SU-DHL-6 (cell line): Measurements from ENCODE around the gene AKIRIN2.

ENCODE experiments used
- EZH2phosphoT487 ChIP-seq: fragments of 200-600 bp; sonication (generic), shearing (Covaris generic); conservative IDR thresholded peaks from 2 replicates; pipeline ENCODE4 v1.6.1; 2018; ENCODE audit warnings: mild to moderate bottlenecking, antibody characterized with exemption, low read length, moderate library complexity, mixed read lengths
- TF ChIP-seq, protein P1 (sequence below): fragments of 200-600 bp; sonication (generic); IDR thresholded peaks from one replicate; pipeline ENCODE4 v1.5.1; 2017; ENCODE audit warnings: antibody characterized with exemption, mild to moderate bottlenecking, low read length, moderate library complexity; ENCODE audit not compliant: insufficient read depth, poor library complexity, severe bottlenecking

DNA sequence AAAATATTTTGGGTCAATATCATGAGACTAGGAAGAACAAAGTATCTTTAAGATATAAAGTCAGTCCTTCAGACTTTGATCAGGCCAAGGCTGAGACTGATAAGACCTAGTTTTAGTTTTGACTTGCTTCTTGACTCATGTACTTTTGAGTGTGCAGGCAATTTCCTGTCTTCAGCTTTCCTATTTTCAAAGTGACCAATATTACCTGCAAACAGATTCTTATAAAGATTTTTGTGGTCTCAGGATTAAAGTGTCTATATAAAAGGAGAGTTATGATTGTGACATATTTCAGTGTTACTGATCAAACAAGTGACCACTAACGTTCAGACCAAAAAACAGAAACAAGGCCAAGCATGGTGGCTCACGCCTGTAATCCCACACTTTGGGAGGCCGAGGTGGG lies 36.0 kb upstream of the AKIRIN2 start:
- TF ChIP-seq, protein P1, sequence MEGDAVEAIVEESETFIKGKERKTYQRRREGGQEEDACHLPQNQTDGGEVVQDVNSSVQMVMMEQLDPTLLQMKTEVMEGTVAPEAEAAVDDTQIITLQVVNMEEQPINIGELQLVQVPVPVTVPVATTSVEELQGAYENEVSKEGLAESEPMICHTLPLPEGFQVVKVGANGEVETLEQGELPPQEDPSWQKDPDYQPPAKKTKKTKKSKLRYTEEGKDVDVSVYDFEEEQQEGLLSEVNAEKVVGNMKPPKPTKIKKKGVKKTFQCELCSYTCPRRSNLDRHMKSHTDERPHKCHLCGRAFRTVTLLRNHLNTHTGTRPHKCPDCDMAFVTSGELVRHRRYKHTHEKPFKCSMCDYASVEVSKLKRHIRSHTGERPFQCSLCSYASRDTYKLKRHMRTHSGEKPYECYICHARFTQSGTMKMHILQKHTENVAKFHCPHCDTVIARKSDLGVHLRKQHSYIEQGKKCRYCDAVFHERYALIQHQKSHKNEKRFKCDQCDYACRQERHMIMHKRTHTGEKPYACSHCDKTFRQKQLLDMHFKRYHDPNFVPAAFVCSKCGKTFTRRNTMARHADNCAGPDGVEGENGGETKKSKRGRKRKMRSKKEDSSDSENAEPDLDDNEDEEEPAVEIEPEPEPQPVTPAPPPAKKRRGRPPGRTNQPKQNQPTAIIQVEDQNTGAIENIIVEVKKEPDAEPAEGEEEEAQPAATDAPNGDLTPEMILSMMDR: no peak
- no peak for TF ChIP-seq EZH2phosphoT487
